HUES64 (cell line): ENCODE results near the gene ZNF716.

Source experiments
- H3K27ac ChIP-seq: 2 replicates; pipeline ENCODE4 v1.7.0; 2013; ENCODE audit warnings: low read depth, low read length, inconsistent platforms
- H3K27me3 ChIP-seq: 2 replicates; pipeline ENCODE4 v1.6.1; 2013; ENCODE audit warnings: mild to moderate bottlenecking, low read length; ENCODE audit not compliant: insufficient read depth
- H3K36me3 ChIP-seq: 2 replicates; pipeline ENCODE4 v1.6.1; 2013; ENCODE audit warnings: mild to moderate bottlenecking, low read length; ENCODE audit not compliant: insufficient read depth
- H3K4me1 ChIP-seq: 2 replicates; pipeline ENCODE4 v1.6.1; 2013; ENCODE audit warnings: mild to moderate bottlenecking, low read length, moderate library complexity; ENCODE audit not compliant: insufficient read depth
- H3K4me3 ChIP-seq: 2 replicates; pipeline ENCODE4 v1.5.1; 2013; ENCODE audit warnings: mild to moderate bottlenecking, low read length, moderate library complexity
- H3K9ac ChIP-seq: 2 replicates; pipeline ENCODE4 v1.6.1; 2013; ENCODE audit warnings: mild to moderate bottlenecking, low read depth, low read length
- H3K9me3 ChIP-seq: 2 replicates; pipeline ENCODE4 v1.6.1; 2013; ENCODE audit warnings: low read depth, low read length; ENCODE audit not compliant: insufficient read depth
- WGBS: fragments of 150-250, 120-280 bp; methylation state at CpG from one replicate; pipeline ENCODE4 v1.1.7; 2013; ENCODE audit warnings: missing lambda C conversion rate; 5-methylcytosine and 5-hydroxymethylcytosine counted together

The ZNF716 gene

DNA sequence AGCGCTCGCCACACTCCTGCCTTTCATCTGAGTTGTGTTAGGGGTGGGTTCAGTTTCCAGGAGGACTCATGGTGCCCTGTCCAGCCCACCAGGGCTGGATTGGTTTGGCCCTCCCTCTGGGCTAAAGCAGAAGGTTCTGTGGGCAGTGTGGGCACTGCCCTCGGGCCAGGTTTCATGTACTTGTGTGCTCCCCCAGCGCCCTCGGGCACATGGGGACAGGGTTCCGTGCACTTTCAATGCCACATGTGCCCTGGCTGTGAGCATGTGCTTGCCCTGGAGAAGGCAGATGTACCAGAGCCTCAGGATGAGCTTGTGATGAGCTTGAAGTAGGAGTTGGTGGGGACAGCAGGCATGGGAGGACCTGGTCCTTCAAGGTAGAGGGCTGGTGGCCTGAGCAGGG lies 35.6 kb upstream of the ZNF716 start:
- 80% methylated on average over 6 of the region's 6 CpGs for WGBS
- Histone ChIP-seq H3K27me3 (no peaks in the 10 kb centered on the region), H3K9ac (no peak overlapping the region), H3K27ac (no peak overlapping the region), H3K36me3 (no peaks in the 10 kb centered on the region), H3K4me1 (no peaks in the 10 kb centered on the region), H3K9me3 (peaks cover 99% of the 10 kb centered on the region), H3K4me3 (no peak overlapping the region)

DNA sequence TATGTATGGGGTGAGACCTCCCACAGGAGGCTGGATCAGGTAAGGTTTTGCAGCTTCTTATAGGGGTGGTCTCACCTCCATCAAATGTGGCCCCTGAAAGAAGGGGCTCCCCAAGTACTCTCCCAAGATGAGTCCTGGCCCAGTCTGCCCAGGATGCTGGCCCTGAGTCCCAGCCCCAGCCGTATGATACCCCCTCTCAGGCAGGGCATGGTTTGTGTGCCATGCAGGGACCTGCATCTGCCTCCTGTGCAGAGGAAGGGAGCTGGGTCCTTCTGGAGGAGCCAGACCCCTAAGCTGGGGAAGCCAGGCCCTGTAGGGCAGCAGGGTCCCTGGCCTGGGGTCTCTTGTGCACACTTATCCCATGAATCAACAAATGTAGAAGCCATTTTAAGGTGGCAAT lies 35.1 kb upstream of the ZNF716 start:
- Histone ChIP-seq H3K27ac (no peak overlapping the region), H3K4me3 (no peak overlapping the region), H3K4me1 (no peaks in the 10 kb centered on the region), H3K9me3 (peaks cover 99% of the 10 kb centered on the region), H3K36me3 (no peaks in the 10 kb centered on the region), H3K9ac (no peak overlapping the region), H3K27me3 (no peaks in the 10 kb centered on the region)
- 71% methylated on average over 1 of the region's 1 CpG for WGBS

GRCh38 chr7:57415326-57415725 lies 34.7 kb upstream of the ZNF716 start:
- Histone ChIP-seq H3K4me3 (no peak overlapping the region), H3K36me3 (no peaks in the 10 kb centered on the region), H3K27me3 (no peaks in the 10 kb centered on the region), H3K27ac (no peak overlapping the region), H3K9me3 (peaks cover 99% of the 10 kb centered on the region), H3K4me1 (no peaks in the 10 kb centered on the region), H3K9ac (no peak overlapping the region)
- 74% methylated on average over 5 of the region's 5 CpGs for WGBS

DNA sequence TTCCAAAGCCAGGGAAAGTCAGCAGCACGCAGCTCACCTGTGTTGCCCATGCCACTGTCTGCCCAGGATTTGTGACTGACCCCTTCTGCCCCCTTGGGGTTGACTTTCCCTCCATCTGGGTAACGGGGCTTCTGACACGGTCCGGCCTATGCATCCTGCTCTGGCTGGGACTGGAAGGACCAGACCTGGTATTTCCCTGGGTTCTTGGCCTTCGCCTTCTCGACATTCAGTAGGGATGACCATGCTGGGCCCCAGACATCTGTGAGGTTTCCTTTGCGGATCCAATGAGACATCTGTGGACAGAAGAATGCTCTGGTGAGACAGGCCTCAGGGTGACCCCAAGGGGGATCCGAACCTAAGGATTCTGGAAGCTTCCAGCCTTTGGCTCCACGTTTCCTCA lies 34.2 kb upstream of the ZNF716 start:
- no peak overlapping the region for H3K27ac ChIP-seq
- H3K4me3 ChIP-seq, result no peak overlapping the region
- H3K9ac ChIP-seq, result no peak overlapping the region
- H3K36me3 ChIP-seq, result no peaks in the 10 kb centered on the region
- 70% methylated on average over 9 of the region's 9 CpGs for whole genome bisulfite sequencing
- peaks cover 99% of the 10 kb centered on the region for H3K9me3 ChIP-seq
- H3K27me3 ChIP-seq, result no peaks in the 10 kb centered on the region
- H3K4me1 ChIP-seq, result no peaks in the 10 kb centered on the region

DNA sequence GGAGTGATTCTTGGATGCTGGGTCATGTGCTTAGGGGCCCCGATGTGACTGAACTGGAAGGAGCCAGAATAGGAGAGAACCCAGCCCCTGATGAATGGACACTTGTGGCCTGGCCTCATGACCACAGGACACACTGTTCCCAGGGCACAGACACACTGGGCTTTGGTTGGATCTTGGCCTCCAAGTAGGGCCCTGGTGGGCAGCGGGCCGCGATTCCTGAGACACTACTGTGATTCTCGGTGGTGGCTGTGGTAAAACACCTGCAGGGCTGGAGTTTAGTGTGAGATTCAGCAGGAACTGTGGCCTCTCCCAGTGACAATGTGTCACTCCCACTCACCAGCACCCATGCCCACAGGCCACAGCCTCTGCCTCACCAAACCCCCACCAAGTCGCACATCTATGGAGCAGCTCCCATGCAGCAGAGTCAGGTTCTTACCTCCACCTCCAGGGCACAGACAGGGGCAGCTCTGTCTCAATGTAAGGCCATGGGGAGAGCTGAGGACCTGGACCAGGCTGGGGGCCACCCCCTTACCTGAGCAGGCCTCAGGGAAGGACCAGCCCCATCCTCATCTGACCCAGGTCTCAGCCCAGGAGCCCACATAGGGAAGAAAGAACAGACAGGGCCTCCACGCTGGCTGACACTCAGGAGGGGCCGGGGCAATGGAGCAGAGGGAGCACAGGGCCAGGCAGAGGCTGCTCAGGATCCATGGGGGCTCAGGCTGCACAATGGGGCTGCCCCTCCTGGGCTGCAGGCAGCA lies 33.2 kb upstream of the ZNF716 start:
- Histone ChIP-seq H3K36me3 (no peaks in the 10 kb centered on the region), H3K27ac (no peak overlapping the region), H3K27me3 (no peaks in the 10 kb centered on the region), H3K4me3 (no peak overlapping the region), H3K4me1 (no peaks in the 10 kb centered on the region), H3K9me3 (peaks cover 99% of the 10 kb centered on the region), H3K9ac (no peak overlapping the region)
- 80% methylated on average over 8 of the region's 8 CpGs for WGBS

- no peaks in the 10 kb centered on the region for H3K27me3 ChIP-seq
- no peaks in the 10 kb centered on the region for H3K36me3 ChIP-seq
- no peaks in the 10 kb centered on the region for H3K4me1 ChIP-seq
- H3K4me3 ChIP-seq, result no peak overlapping the region
- no peak overlapping the region for H3K9ac ChIP-seq
- H3K27ac ChIP-seq, result no peak overlapping the region
- H3K9me3 ChIP-seq, result peaks cover 98% of the 10 kb centered on the region
- 26% methylated on average over 1 of the region's 3 CpGs for WGBS
Observed at GRCh38 chr7:57417736-57418135, 32.2 kb upstream of the ZNF716 start.

GRCh38 chr7:57423768-57424167 lies 26.2 kb upstream of the ZNF716 start:
- Histone ChIP-seq H3K9ac (no peak overlapping the region), H3K36me3 (no peaks in the 10 kb centered on the region), H3K4me1 (no peaks in the 10 kb centered on the region), H3K27me3 (no peaks in the 10 kb centered on the region), H3K27ac (no peak overlapping the region), H3K9me3 (peaks cover 87% of the 10 kb centered on the region), H3K4me3 (no peak overlapping the region)
- 95% methylated on average over 2 of the region's 3 CpGs for WGBS

- Histone ChIP-seq H3K27ac (no peak overlapping the region), H3K4me1 (no peaks in the 10 kb centered on the region), H3K9me3 (peaks cover 88% of the 10 kb centered on the region), H3K27me3 (no peaks in the 10 kb centered on the region), H3K9ac (no peak overlapping the region), H3K4me3 (no peak overlapping the region), H3K36me3 (no peaks in the 10 kb centered on the region)
- 92% methylated on average over 89 of the region's 89 CpGs for WGBS
Observed at GRCh38 chr7:57424515-57425238, 25.3 kb upstream of the ZNF716 start.

DNA sequence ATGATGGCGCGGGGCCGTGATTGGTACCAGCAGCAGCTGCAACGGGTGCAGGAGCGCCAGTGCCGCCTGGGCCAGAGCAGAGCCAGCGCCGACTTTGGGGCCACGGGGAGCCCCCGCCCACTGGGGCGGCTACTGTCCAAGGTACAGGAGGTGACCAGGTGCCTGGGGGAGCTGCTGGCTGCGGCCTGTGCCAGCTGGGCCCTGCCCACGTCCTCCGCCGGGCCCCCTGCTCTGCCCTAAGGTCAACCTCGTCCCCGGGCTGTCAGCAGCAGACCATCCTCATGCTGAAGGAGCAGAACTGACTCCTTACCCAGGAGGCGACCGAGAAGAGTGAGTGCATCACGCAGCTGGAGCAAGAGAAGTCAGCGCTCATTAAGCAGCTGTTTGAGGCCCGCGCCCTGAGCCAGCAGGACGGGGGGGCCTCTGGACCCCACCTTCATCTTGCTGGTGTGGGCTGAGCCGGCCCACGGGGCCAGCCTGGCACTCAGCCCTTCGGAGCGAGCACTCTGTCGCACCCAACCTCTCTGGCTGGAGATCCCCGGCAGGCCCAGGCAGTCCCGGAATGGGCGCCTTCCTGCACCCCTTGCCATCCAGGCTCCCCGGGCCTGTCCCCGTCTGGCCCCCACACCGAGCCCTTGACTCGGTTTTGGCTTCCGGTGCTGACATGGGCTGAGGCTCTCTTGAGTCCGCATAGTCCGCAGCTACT lies 24.6 kb upstream of the ZNF716 start:
- WGBS, result 91% methylated on average over 39 of the region's 39 CpGs
- peaks cover 85% of the 10 kb centered on the region for H3K9me3 ChIP-seq
- no peak overlapping the region for H3K27ac ChIP-seq
- no peaks in the 10 kb centered on the region for H3K27me3 ChIP-seq
- no peaks in the 10 kb centered on the region for H3K36me3 ChIP-seq
- no peak overlapping the region for H3K9ac ChIP-seq
- H3K4me1 ChIP-seq, result no peaks in the 10 kb centered on the region
- no peak overlapping the region for H3K4me3 ChIP-seq

DNA sequence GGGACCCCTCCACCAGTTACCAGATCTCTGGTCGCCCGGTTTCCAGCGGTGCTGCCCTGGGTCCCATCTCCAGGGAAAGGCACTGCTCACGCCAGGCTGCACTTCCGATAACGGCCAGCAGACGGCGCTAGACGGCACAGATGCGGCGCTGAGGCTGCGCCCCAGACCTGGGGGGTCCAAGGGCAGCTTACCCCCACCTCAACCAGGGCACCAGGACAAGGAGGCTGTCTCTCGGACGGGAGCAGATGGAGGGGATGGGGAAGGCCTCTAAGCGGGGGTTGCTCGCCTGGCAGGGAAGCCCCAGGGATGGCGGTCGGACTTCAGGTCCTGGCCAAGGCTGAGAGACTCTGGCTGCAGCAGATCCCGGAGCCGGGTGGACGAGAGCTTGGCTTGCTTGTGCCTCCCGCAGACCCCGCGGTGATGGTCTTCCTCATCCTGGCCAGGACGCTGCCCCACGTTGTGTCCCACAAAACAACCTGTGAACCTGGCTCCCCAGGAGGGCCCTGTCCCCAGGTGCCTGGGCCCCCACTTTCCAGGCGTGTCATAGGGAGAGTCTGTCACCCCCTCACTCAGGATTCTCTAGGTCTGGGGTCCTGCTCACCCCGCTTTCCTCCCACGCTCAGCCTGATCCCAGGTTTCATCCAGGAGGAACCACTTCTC lies 23.9 kb upstream of the ZNF716 start:
- Histone ChIP-seq H3K4me1 (no peaks in the 10 kb centered on the region), H3K27me3 (no peaks in the 10 kb centered on the region), H3K9ac (no peak overlapping the region), H3K4me3 (no peak overlapping the region), H3K9me3 (peaks cover 83% of the 10 kb centered on the region), H3K36me3 (no peaks in the 10 kb centered on the region), H3K27ac (no peak overlapping the region)
- 78% methylated on average over 29 of the region's 29 CpGs for WGBS

DNA sequence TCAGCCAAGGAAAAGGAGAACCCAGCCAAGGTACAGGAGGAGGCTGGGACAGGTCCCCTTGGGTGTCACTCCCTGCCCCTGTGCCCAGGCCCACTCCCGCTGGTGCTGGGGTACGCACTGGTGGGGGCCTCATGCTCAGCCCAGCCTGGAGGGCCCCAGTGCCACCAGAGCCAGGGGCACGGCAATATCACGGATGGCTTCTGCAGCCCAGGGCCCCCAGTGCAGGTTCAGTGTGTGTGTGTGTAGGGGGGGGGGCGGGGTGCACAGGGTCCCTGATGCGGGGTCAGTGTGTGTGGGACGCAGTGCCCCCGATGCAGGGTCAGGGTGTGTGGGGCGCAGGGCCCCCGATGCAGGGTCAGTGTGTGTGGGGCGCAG lies 23.4 kb upstream of the ZNF716 start:
- Histone ChIP-seq H3K9me3 (peaks cover 82% of the 10 kb centered on the region), H3K27me3 (no peaks in the 10 kb centered on the region), H3K27ac (no peak overlapping the region), H3K4me3 (no peak overlapping the region), H3K36me3 (no peaks in the 10 kb centered on the region), H3K4me1 (no peaks in the 10 kb centered on the region), H3K9ac (no peak overlapping the region)
- WGBS, result 84% methylated on average over 10 of the region's 11 CpGs
